Fibroblast of the conjunctiva (primary cell): Measurements from ENCODE around the gene EBPL.

ENCODE experiments used
- DNase-seq: peaks from one replicate; pipeline ENCODE4 v3.0.0-alpha.2; 2010; ENCODE audit warnings: low read depth

The EBPL gene

GRCh38 chr13:49676581-49677298 lies 14.5 kb downstream of the EBPL start:
- DNase-seq = no peak

- no peak for DNase-seq
These were observed 20.5 kb downstream of the EBPL start for GRCh38 chr13:49670828-49671227.

- peak; percentile 61 for DNase-seq
These were observed 21.5 kb downstream of the EBPL start for GRCh38 chr13:49669735-49670309.

DNA sequence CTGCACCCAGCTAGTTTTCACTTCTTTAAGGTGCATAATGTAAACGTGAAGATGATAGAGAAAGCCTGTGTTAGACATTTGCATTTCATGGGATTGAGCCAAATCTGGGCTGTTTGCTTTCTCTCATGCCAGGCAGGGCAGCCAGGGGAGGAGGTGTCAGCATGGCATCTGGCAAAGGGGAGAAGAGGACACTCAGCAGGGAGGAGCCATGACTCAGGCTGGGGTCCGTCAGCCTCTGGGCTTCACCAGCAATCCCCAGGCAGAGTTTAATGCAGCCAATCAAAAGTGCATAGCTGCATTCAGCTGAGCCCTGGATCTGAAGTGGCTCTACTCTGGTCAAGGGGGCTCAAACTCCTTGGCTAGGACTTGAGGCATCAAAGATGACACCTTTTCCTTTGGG lies 23.5 kb downstream of the EBPL start:
- no peak for DNase-seq

GRCh38 chr13:49664606-49665005 lies 26.7 kb downstream of the EBPL start:
- no peak for DNase-seq

DNA sequence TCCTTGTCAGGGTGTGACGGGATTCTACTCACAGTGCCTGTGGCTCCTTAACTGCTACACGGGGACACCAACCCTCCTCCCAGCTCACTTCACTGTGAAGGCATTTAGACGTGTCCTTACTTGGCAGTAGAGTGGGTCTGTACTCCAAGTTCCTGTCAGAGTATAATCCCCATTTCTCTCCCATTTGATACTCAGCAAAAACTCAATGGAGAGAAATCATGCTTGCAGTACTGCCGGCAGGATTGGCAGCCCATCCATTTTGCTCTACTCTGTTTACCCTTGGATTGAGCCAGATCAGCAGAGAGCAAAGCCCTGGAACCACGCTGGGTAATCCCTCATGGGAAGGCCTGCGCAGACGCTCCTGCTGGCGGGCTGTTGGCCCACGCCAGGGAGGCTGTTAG lies 34.0 kb downstream of the EBPL start:
- DNase-seq = no peak

DNA sequence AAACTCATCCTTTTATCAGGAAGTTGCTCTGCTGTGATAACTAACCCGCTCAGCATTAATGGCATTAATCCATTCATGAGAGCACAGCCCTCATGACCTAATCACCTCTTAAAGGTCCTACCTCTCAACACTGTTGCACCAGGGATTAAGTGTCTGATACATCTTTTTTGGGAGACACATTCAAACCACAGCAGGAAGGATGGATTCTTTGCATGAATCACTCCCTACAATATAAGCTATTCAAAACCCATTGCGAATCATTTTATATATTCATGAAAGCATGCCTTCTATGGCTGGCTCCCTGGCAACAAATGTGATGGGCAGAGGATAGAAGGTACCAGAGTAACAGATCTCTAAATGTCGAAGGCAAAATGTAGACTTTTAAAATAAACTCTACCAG lies 35.4 kb downstream of the EBPL start:
- no peak for DNase-seq

GRCh38 chr13:49654011-49654410 lies 37.3 kb downstream of the EBPL start:
- DNase-seq = no peak

DNA sequence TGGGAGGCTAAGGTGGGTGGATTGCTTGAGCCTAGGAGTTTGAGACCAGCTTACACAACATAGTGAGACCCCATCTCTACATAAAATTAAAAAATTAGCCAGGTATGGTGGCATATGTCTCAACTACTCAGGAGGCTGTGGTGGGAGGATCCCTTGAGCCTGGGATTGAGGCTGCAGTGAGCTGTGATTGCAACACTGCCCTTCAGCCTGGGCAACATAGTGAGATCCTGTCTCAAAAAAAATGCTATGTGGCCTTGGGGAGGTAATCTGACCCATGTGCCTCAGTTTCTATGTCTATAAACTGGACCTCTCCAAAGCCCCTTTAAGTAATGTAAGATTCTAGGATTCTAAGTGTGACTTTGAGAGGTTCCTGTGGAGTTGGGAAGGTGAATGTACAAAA lies 37.8 kb downstream of the EBPL start:
- no peak for DNase-seq

GRCh38 chr13:49652355-49653305 lies 38.7 kb downstream of the EBPL start:
- DNase-seq = no peak

GRCh38 chr13:49651570-49652354 lies 39.5 kb downstream of the EBPL start:
- no peak for DNase-seq

GRCh38 chr13:49649963-49650312 lies 41.3 kb downstream of the EBPL start:
- no peak for DNase-seq

- no peak for DNase-seq
These were observed 41.9 kb downstream of the EBPL start for GRCh38 chr13:49649244-49649962.

GRCh38 chr13:49646688-49647087 lies 44.6 kb downstream of the EBPL start:
- no peak for DNase-seq

GRCh38 chr13:49645451-49645850 lies 45.8 kb downstream of the EBPL start:
- no peak for DNase-seq

- DNase-seq = no peak
These were observed 48.1 kb downstream of the EBPL start for GRCh38 chr13:49643035-49643646.

- peak; percentile 85 for DNase-seq
These were observed 49.4 kb downstream of the EBPL start for GRCh38 chr13:49641801-49642291.

DNA sequence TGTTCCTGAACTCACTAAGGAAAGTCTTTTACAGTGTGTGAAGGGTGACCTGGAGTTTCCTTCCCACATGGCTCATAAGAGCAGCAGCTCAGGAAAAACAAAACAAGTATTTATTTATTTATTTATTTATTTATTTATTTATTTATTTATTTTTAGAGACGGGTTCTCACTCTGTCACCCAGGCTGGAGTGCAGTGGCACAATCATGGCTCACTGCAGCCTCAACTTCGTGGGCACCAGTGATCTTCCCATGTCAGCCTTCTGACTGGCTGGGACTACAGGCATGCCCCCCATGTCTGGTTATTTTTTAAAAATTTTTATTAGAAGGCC lies 52.6 kb downstream of the EBPL start:
- DNase-seq = no peak

GRCh38 chr13:49638030-49638743 lies 53.1 kb downstream of the EBPL start:
- no peak for DNase-seq

- no peak for DNase-seq
These were observed 54.6 kb downstream of the EBPL start for GRCh38 chr13:49636705-49637104.
